Renal cortex interstitium (tissue), 11 donors: ENCODE results near the gene GABPB1. TPM values are rescaled to one million over a fixed set of nuclear protein-coding genes. Genes with fewer than 3 reads are reported as not detected.

ENCODE experiments used
- DNase-seq, 11 donors: peaks; one replicate each; pipeline ENCODE4 v3.0.0-alpha.2; 2013; ENCODE audit warnings: low read depth in 9 of 11, low spot score in 4 of 11; ENCODE audit errors: extremely low read depth in 1 of 11
- polyA plus RNA-seq, 3 donors: library from polyadenylated mRNA; unstranded; fragments of 120-200 nt; gene quantifications; one replicate each; pipeline ENCODE4 v1.2.1, GENCODE V29; 2013; ENCODE audit not compliant: insufficient read length in 3 of 3

The GABPB1 gene
- polyA plus RNA-seq, 3 donors: 27.2 to 32.8 (median 30.2) TPM

DNA sequence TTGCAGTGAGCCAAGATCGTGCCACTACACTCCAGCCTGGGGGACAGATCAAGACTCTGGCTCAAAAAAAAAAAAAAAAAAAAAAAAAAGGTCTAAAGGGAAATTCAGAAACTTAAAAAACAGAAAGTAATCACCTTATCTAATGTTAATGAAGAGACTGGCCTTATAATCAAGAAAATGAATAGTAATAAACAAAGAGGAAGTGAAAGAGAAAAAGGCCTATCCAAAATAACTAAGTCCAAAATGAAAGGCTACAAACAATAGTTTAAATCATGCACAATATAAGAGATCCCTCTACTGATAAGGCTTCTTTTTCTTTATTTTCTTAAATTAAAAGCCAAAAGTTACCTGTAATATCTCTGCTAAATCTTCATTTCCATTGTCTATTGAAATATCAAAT lies 52.4 kb downstream of the GABPB1 start:
- no peak for DNase-seq

DNA sequence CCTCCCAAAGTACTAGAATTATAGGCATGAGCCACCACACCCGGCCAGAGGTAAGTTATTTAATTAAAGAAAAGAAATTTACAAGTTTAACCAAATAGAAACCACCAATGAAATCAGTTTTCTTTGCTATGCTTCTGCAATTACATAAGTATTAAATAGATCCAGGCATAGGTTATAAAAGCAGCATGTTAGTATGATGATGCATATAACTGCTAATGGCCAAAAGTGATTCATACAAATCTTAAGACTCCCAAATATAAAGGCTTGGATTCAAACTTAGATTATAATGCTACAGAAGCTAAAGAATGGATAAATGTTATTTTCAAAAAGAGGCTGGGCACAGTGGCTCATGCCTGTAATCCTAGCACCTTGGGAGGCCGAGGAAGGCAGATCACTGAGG lies 56.7 kb downstream of the GABPB1 start:
- no peak for DNase-seq

DNA sequence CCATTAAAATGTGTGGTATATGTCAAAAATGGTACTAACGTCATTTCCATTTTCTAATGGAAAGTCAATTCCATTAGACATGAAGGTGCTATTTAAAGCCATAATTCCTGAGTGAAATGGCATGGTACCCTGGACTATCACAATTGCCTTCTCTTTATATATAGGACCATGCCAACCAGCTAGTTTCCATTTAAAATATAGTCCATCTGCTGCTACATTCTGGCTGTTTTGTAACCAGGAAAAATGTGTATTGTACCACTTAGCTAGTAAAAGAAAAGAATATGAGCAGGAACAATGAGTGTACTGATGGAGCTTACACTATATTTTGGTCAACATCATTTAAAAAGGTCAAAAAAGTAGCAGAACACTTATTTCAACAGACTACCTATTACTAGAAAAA lies 59.0 kb downstream of the GABPB1 start:
- no peak for DNase-seq

DNA sequence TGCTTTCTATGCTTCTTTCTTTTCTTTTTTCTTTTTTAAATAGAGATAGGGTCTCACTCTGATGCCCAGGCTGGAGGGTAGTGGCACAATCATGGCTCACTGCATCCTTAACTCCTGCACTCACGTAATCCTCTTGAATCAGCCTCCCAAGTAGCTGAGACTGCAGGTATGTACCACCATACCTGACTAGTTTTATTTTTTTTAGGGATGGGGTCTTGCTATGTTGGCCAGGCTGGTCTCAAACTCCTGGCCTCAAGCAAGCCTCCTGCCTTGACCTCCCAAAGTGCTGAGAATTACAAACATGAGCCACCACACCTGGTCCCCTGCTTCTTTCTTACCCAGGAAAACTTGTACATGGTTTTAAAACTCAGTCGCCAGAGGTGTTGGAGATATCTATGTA lies 65.2 kb downstream of the GABPB1 start:
- DNase-seq: no peak

DNA sequence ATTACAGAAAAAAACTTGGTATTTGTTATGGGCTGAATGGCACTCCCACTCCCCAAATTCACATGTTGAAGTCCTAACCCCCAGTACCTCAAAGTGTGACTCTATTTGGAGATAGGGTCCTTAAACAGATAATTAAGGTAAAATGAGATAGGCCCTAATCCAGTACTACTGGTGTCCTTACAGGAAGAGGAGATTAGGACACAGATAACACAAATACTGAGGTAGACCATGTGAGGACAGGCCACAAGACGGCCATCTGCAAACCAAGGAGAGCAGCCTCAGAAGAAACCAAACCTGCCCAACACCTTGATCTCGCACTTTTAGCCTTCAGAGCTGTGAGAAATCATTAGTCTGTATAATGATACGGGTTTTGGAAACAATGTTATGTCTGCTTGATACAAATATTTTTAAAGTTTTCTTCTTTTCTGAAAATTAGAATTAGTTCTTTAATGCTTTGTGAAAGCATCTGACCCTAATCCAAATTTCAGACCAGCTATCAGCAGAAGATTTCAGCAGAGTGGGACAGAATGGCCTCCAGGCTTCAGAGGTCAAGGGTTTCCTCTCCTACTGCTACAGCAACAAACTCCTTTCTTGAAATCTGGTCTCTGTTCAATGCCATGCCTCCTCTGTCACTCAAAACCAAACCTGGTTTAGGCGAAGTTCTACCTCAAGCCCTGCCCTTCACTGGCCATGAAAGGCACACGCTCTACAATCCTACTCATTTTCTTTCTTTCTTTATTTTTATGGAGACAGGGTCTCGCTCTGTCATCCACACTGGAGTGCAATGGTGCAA lies 67.5 kb downstream of the GABPB1 start:
- DNase-seq: no peak

DNA sequence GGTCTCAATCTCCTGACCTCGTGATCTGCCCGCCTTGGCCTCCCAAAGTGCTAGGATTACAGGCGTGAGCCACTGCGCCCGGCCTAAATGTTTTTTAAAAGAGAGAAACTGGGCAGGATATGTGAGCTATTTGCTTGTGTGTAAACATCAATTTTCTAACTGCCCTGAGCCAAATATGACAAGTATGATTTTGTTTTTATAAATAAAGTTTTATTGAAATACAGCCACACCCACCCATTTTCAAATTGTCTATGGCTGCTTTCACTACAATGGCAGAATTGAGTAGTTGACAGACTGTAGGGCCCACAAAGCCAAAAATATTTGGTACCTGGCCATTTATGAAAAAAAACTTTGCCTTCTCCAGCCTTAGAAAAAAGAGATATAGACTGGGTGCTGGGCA lies 73.6 kb downstream of the GABPB1 start:
- no peak for DNase-seq

DNA sequence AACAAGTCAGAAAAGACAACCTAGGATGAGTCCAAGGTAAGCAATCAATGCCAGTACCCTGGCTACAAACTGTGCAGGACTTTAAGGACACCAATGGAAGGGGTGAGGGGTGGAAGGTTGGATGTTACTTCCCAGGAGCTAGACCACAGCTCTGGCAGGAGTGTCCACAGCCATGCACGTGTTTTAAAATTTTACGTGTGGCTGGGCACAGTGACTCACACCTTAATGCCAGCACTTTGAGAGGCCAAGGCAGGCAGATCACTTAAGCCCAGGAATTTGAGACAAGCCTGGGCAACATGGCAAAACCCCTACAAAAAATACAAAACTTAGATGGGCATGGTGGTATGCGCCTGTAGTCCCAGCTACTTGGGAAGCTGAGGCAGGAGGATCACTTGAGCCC lies 74.7 kb downstream of the GABPB1 start:
- no peak for DNase-seq

DNA sequence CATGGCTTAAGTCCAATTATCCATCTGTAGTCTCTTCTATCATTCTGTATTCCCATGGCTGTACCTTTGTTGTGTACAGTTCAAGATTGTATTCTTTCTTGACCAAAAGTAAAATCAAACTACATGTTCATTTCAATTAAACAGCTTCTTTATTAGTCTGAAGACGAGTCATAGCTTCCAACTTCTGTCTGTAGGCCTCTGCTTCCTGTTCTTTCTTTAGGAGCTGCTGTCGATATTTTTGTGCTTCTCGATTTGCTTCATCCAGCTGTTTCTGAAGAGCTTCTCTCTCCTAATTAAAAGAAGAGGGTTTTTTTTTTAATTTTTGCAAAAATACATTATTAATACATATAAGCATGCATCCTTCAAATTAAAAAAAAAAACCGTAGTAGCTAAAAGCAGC lies 76.5 kb downstream of the GABPB1 start:
- no peak for DNase-seq

DNA sequence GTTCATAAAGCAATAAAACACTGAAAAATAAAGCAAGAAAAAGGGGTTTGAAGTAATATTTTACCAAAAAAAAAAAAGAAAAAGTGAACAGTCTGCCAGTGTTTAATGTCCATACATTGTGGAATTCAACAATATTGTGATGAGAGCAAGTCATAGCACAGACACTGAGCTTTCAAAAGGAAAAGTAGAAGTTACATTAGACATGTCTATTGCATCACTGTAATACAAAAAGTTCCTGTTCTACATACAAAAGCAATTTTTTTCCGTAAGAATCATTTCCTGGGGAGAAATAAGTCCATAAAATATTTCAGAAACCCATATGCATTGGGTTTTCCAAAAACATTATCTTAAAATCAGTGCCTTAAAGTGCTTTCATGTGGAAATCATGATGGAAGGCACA lies 77.6 kb downstream of the GABPB1 start:
- no peak for DNase-seq

DNA sequence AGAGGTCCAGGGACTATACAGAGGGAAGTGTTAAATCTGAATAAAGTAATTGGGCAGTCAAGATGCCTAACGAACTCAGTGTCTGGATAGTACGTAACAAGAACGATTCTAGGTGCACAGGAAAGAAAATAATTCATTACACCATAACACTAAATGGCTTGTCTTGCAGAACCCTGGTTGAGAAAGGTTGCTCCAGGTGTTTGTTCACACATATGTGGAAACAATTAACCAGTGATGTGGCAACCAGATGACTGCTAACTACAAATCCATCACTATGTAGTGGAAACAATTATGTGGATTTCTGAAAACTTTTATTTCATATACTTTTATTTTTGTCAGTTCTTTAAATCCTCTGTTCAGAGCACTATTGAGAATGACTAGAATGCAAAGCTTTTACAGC lies 79.1 kb downstream of the GABPB1 start:
- DNase-seq: no peak

DNA sequence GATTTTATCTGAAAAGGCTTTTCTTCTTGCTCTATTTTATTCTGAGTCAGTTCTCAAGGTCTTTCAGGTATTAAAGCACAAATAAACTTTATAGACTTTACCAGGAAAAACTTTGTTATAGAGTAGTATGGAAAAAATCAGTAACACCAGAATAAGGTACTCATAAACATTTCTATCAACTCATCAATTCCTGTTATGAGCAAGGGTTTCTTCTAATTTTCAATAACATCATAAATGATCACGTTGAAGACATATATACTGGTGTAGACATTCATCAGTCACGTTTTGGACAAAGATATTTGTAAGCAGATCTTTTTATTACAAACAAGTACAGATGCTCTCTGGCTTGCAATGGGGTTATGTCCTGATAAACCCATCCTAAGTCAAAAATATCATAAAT lies 79.9 kb downstream of the GABPB1 start:
- DNase-seq: no peak

DNA sequence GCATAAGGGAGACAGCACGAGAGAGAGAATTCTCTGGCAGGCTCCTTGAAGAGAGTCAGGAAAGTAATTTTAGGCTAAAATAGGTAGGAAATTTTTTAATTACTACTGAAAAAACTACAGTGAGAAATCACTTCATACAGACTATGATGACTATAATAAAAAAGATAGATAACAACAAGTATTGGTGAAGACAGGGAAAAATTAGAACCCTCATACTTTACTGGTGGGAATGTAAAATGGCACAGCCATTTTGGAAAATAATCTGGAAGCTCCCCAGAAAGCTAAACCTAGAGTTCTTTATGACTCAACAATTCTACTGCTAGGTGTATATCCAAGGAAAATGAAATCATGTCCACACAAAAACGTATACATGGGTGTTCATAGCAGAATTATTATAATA lies 87.4 kb downstream of the GABPB1 start:
- DNase-seq: no peak

DNA sequence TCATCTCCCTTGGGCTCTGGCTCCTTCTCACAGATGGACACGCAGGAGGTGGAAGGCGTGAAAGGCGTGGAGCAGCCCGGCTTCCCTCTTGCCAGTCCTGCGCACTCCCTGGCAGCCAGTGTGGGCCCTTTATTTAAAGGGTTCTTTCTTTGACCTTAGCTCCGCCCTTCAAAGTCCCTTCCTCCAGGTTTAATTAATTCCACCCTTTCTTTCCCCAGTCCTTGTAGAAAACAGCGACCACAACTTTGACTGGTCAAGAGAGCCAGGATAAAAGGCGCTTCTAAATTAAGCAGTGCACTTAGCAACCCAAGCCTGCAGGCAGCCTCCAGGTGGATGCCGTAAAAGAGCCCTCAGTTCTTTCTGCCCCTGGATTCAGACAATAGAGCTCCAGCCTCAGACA lies 89.4 kb downstream of the GABPB1 start, which contains the start of gene HDC:
TSS of gene HDC (minus strand) at position 107 of the 400 bp plus-strand sequence. CDS start at position 4, 103 bp downstream.
- no peak for DNase-seq

DNA sequence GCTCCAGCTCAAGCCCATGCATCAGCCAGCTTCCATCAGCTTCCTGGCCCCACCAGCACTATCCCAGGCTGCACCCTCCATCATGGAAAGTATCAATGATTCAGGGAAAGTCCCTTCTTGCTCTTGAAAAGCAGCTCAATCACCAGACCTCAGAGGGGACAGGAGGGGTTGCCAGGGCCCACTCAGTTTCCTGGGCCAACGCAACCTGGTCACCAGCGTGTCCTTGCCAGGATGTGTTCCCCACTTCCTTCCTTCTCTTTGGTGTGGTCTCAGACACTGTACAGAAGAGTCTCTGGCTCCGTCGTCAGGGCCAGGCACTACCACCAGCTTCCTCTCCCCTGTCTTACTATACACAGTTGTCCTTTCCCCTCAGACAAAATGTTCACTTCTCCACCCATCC lies 92.5 kb downstream of the GABPB1 start:
- DNase-seq: no peak

DNA sequence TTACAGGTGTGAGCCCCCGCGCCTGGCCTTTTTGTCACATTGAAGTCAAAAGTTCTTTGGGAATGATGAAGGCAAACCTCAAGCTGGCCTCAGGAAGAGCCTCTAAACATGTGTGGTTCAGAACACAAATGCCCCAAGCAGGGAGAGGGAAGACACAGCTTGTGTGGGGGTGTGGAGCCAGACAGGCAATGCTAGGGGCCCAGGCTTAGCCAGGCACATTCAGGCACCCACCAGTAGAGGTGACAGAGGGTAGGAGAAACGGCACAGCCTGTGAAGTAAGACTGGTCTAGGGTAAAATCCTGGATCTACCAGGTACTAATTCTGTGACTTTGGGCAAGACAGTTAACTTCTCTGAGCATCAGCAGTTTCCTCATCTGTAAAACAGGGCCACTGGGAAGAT lies 93.0 kb downstream of the GABPB1 start:
- no peak for DNase-seq

DNA sequence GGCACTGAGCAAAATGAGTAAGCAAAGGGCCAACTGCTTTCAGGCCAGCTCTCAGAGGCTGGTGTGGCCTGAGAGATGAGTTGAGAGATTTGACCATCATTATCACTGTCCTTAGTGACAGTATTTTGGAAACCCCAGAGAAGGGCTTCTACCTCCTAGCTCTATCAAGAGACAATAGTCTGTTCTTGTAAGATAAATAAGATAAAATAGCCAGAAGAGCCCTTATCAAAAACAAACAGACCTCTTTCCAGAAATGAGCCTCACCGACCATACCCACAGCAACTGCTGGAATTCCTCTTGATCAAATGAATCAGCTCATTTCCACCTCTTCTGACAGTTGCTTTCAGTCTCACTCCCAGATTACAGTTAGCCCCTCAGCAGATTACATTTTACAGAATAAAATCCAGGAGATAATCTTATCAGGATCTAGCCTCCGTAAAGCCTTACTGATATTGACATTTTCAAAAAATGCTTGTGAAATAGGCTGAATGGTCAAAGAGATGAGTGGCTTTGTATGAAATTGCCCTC lies 94.0 kb downstream of the GABPB1 start:
- DNase-seq: no peak

DNA sequence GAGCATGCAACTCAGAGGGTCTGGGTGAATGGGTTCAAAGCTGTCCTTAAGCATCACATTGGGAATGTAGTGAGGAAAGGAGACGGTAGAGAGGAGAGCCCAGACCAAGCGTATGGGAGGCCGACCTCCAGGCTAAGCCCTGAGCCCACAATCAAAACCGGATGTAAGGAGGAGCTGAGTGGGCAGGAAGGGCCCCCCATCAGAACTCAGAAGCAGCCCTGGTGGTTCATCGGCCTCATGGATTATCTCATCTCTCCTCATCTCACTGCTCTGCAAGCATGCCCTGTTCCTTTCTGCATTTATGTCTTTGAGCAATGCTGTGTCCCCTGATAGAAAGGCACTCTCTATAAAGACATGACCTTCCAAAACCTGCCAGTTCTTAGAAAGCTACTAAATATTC lies 95.7 kb downstream of the GABPB1 start:
- no peak for DNase-seq

DNA sequence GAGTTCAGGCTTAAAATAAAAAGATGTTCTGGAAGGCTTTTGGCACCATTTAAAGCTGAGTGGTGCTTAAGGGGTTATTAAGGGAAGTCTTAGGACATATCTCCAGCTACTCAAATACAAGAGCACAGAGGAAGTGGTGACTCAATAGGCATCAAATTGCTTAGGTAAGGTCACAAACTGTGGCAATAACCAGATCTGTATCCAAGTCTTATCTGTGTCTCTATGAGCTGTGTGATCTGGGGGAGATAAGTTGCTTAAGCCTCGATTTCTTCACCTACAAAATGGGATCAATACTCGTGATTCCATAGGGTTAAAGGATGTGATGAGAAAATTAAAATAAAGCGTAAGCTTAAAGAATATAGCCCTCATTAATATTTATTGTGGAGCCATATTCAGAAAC lies 97.1 kb downstream of the GABPB1 start:
- DNase-seq: no peak

DNA sequence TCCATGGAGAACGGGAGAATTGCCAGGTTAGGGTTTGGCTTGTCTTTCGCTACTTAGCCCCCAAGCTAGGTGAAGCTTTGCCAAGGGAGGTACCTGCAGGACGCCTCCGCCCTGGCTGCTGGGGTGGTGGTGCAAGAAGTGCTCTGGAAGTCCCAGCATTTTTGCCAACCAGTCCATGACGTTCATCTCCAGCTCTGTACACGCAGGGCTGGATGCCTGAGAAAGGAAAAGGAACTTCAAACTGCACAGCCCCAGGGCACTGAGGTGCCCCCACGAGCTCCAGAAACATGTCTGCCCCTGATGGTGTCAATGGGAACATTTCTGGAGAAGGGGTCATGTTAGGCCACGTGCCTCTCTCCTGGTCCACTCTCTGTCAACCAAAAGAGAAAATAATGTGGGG lies 97.7 kb downstream of the GABPB1 start:
- DNase-seq: no peak

DNA sequence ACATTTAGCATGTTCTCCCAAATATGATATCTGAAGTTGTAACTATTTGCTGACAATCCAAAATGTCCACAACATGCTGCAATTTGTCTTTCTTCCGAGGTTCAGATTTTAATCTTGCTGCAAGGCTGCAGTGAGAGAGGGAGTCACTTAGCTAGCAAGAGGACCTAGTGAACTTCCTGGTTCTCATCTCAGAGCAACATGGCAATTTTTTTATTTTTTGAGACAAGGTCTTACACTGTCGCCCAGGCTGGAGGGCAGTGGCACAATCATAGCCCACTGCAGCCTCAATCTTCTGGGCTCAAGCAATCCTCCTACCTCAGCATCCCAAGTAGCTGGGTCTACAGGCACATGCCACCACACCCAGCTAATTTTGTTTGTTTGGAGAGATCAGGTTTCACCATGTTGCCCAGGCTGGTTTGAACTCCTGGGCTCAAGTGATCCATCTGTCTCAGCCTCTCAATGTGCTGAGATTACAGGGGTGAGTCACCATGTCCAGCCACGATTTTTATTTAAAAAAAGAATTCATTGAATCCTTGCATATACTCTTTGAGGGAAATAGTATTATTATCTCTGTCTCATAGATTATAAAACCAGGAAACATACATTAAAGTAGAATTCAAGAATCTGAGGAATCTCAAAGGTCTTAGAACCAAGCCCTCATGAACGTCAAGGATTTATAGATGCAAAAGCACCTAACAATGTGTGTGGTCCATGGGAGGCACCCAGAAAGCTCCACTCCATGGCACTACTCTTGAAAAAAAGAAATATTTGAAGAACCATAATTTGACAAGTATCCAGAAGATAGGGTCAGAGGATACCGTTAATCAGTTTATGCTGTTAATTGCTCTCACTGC lies 98.6 kb downstream of the GABPB1 start:
- no peak for DNase-seq
